Activated CD8-positive, alpha-beta memory T cell treated with anti-CD3 and anti-CD28 coated beads, Interleukin-2, amount 50 U/mL, for 48 hours (primary cell): ENCODE data around the gene SLC10A6.
"Not testable (repeated sequence)": the region's sequence is repeated elsewhere in the genome, so short reads cannot be mapped to it uniquely, and the experiment has no call there.

Source experiments
- DNase-seq: peaks from one replicate; pipeline ENCODE4 v3.0.0-alpha.2; 2020

Gene SLC10A6, protein sequence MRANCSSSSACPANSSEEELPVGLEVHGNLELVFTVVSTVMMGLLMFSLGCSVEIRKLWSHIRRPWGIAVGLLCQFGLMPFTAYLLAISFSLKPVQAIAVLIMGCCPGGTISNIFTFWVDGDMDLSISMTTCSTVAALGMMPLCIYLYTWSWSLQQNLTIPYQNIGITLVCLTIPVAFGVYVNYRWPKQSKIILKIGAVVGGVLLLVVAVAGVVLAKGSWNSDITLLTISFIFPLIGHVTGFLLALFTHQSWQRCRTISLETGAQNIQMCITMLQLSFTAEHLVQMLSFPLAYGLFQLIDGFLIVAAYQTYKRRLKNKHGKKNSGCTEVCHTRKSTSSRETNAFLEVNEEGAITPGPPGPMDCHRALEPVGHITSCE

DNA sequence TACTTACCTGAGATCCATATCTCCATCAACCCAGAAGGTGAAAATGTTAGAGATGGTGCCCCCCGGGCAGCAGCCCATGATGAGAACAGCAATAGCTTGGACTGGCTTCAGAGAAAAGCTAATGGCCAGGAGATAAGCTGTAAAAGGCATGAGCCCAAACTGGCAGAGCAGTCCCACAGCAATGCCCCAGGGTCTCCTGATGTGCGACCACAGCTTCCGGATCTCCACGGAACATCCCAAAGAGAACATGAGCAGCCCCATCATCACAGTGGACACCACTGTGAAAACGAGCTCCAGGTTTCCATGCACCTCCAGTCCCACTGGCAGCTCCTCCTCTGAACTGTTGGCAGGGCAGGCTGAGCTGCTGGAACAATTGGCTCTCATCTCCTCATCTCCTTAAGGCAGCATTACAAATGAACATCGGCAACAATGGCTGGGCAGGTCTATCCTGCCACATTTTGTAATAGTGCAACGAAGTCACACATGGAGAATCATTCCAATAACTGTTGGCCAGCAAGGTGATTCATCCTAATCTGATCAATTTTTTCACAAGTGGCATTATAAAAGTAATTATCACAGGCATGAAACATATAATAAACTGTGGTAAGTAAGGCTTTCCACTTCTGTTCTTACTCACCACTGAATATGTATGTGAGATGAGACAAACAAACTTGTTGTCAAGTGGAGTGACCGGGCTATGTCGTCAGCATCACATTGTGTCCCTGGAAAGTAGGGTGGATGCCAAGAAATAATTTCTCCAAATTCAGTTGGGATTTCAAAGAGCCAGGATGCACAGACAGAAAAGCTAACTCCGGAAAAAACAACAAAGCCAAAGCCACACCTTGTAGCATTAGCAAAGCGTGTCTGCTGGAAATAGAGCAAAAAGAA, at the start of gene SLC10A6:
TSS of gene SLC10A6 (minus strand) at position 653 of the 888 bp plus-strand sequence. CDS start at position 384, 269 bp downstream.
- no peak for DNase-seq

DNA sequence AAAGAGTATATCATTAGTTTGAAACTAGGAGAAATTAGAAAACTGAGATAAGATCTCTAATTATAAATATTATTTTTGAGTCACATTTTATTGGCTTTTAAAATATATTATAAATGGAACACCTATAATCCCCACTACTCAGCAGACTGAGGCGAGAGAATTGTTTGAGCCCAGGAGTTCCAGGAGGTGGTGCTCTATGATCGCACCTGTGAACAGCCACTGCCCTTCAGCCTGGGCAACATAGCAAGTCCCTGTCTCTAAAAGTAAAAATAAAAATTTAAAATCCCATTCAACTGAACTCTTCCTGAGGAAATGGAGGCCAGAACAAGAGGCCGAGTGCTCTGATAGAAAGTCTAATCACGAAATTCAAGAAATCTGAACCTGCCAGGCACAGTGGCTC, 49.4 kb upstream of the SLC10A6 start:
- no peak for DNase-seq

DNA sequence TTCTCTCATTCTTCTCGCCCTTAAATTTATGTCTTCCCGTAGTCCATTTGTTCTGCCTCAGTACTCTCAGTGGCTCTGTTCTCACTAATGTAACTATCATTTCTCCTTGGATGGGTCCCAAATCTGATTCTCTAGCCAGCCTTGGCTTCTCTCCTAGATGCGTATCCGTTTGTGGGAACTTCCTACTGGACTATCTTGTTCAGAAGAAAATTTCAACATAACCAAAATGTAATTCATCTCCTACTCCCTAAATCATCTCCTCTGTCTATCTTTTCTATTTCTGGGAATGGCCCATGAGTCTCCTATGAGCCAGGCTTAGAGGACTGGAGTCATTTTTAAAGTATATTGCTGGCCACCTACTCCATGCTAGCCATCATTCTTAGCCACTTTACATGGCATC, 47.4 kb upstream of the SLC10A6 start:
- no peak for DNase-seq

DNA sequence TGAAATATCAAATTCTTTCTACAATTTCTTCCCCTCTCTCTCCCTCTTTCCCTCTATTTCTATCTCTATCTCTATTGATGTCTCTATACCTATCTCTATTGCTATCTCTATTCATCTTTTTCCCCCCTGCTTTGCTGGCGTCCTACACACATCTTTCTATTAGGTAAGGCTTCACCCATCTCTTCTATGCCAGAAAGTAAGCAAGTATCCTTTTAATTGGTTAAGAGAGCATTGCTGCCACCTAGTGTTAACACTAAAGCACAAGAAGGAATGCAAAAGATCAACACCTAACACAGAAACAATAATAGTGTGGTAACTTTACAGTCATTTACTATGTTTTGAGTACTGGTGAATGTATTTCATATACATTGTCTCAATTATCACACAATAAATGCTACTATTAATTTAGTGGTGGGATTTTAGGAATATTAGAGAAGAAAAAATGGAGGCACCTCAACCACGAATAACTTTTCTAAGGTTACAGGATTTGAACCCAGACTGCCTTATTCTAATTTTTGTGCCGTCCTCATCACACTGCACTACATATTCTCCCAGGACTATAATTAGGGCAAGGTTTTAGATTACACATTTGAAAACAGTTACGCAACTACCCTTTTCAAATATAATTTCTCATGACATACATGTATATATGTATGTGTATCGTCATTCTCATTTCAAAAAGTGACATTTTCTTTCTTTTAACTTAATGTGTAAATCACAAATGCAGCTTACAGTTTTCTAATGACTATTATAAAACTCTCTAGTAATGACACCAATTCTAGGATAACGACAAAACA, 46.7 kb upstream of the SLC10A6 start:
- DNase-seq, result no peak

DNA sequence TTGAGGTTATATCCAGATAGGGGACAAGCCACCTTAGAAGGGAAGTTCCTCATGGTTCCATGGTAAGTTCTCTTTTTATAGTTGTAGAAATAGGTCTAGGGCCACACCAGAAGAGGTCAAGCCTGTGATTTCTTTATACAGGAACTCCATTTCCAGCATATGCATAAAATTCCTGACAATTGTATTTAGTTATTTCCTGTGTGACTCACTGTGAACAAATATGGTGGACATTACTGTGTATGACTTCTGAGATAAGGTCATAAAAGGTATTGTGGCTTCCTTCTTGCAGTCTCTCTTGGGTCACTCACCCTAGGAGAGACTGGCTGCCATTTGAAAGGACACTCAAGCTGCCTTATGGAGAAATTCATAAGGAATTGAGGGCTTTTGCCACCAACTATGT, 45.3 kb upstream of the SLC10A6 start:
- no peak for DNase-seq

DNA sequence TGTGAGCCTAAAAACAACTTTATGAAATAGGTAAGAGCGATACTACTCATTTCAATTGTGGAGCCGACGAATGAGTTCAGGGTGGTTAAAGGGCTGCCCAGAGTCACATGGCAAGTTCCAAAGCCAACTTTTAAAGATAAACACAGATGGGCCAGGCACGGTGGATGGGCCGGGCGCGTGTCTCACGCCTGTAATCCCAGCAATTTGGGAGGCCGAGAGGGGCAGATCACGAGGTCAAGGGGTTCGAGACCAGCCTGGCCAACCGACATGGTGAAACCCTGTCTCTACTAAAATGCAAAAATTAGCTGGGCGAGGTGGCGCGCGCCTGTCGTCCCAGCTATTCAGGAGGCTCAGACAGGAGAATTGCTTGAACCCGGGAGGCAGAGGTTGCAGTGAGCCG, 44.0 kb upstream of the SLC10A6 start:
- no peak for DNase-seq

DNA sequence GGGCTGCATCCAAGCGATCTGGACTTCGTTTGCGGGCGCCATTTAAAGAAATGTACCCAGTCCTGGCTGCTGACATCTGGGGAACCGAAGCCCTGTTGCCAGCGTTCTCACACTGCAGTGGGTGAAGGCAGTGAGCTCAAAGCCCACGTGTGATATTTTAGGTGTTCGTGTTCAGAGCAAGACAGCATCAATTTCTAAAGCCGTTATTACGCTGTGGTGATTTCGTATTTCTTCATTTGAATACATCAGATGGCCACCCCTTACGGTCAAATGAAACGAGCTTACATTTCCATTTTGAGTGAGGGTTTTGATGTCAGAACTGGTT, 43.4 kb upstream of the SLC10A6 start:
- no peak for DNase-seq

DNA sequence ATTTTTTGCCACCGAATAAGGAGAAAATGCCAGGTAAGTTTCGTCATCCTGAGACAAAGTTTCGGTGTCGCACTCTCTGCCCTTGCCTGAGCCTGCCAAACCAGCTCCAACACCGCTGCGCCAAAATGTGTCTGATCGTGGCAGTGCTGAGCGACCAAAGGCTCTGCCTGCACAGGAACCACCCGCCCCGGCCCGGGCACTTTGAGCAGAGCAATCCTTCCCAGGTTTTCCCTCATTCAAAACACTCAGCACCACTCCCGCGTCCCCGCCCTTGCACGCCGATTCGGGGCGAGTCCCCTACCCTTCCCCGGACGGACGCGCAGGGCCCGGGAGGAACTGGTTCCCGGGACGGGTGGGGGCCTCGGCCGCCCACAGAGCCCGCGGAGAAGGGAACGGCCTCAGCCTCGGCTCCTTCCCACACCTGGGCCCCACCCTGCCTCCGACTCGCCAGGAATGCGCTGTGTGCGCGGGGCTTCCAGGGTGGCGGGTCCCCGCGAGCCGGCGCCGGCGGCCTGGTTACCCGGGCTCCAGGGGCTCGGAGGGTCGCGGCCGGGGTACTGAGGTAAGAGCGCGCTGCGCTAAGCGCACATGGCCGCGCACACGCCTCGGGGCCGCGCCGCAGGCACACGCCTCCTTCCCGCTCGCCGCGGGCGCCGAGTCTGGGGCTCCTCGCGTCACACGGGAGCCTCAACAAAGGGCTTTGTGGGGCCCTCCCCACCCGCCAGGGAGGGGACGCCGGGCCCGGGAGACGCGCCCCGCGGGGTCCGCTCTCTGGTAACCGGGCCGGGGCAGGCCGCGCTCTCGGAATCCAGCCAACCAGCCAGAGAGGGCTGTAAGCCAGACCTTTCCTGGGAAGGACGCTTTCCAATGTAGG, 42.8 kb upstream of the SLC10A6 start, which contains the start of gene C4orf36:
TSS of gene C4orf36 (minus strand) at position 661 of the 874 bp plus-strand sequence. CDS start 902 bp downstream, outside the sequence.
- peak; percentile 69 for DNase-seq

DNA sequence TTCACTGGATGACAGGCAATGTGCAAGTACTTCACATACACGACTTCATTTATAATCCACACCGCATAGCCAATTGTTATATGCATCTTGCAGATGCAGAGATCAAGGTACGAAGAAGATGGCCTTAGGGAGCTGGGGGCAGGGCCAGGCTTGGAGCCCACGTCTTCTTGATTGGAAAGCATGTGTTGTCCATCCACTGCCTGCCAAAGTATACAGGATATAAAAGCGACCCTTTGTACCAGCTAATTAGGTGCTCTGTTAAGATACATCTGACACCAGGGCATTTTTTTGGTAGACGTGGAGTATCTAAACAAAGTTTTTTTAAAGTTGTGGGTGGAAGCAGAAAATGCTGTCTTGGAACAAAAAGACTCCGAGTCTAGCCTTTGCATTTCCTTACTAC, 41.6 kb upstream of the SLC10A6 start:
- no peak for DNase-seq

DNA sequence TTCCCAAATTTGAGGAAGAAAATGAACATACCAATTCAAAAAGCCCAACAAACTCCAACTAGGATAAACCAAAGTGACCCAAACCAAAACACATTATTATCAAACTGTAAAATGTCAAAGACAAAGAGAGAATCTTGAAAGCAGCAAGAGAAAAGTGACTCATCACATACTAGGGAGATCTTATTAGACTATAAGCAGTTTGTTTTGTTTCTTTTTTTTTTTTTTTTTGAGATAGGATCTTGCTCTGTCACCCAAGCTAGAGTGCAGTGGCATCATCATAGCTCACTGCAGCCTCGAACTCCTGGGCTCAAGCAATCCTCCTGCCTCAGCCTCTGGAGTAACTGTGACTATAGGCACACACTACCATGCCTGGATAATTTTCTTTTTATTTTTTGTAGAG, 30.5 kb upstream of the SLC10A6 start:
- DNase-seq, result no peak

DNA sequence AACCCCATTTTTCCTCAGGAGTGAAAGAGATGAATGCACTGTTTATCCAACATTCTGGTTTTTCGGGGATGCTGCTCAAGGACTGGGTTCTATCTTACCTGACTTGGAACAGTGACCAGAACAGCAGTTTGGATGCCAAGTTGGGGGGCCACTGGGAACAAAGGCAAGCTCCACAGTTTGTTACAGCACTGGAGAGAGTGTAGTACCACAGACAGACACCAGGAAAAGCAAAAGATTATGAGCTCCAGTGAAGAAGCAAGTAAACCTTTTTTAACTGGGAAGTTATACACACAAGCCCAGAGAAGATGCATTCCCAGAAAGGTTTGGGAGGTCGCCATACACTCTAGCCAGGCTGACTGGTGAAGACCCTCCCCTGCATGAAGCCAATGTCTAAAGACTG, 29.5 kb upstream of the SLC10A6 start:
- DNase-seq, result no peak

DNA sequence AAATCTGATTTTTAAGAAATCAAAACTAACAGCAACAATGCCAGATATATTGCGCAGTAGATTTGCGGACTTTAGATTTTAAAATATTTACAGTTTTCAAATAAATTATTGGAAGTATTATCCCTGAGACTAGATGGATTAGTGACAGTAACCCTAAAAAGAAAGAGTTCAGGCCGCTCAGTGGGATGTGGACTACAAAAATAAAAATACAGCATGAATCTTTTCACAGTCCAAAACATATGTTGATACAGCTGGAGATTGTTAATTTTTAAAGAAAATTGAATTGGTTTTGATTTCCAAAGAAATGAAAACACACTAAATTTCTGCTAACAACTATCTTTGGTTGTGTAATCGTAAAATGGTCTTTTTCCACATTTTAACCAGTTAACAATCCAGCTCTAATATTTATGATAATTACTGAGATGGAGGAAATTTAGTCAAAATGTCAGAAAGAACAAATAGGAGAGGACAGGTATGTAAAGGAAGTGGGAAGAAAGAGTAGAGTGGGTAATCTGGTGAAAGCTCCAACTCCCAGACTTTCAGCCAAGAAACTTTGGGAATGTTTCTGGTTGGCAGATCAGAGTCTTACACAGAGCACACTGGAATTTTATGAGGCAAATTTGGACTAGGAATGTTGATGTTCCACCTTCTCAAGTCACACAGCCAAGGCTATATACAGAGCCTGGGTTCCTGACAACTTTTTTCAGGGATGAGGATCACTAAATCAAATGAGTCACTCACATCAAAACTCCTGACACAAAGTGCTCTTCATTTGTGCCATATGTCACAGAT, 27.9 kb upstream of the SLC10A6 start:
- no peak for DNase-seq

DNA sequence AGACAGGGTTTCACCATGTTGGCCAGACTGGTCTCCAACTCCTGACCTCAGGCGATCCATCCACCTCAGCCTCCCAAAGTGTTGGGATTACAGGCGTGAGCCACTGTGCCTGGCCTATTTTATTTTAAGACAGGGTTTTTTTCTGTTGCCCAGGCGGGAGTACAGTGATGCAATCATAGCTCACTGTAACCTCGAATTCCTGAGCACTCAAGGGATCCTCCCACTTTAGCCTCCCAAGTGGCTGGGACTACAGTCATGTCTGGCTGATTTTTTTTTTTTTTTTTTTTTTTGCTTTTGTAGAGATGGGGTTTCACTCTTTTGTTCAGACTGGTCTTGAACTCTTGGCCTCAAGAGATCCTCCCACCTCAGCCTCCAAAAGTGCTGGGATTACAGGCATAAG, 26.3 kb upstream of the SLC10A6 start:
- not testable (repeated sequence) for DNase-seq

DNA sequence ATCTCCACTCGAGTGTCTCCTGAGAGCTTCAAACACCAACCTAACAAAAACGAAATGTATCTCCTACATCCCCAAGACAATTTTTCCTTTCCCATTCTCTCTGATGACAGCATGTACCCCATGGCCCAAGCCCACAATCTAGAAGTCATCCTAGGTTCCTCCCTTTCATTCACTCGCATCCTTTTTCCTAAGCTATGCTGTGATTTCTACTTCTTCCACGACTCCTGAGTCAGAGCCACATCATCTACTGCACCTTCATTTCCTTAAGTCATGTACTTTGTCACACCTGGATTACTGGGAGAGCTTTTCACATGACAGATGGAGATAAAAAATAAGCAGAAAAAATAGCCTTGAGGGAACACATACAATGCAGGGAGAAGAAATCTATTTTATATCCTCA, 23.0 kb upstream of the SLC10A6 start:
- DNase-seq, result no peak

DNA sequence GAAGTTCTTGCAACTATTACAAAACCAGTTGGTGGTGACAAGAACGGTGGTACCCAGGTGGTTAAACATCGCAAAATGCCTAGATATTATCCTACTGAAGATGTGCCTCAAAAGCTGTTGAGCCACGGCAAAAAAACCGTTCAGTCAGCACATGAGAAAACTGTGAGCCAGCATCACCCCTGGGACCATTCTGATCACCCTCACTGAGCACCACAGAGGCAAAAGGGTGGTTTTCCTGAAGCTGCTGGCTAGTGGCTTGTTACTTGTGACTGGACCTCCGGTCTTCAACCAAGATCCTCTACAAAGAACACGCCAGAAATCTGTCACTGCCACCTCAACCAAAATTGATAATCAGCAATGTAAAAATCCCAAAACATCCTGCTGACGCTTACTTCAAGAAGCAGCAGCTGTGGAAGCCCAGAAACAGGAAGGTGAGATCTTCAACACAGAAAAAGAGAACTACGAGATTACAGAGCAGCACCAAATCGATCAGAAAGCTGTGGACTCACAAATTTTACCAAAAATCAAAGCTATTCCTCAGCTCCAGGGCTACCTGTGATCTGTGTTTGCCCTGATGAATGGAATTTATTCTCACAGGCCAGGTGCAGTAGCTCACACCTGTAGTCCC, 21.4 kb upstream of the SLC10A6 start:
- DNase-seq, result no peak

DNA sequence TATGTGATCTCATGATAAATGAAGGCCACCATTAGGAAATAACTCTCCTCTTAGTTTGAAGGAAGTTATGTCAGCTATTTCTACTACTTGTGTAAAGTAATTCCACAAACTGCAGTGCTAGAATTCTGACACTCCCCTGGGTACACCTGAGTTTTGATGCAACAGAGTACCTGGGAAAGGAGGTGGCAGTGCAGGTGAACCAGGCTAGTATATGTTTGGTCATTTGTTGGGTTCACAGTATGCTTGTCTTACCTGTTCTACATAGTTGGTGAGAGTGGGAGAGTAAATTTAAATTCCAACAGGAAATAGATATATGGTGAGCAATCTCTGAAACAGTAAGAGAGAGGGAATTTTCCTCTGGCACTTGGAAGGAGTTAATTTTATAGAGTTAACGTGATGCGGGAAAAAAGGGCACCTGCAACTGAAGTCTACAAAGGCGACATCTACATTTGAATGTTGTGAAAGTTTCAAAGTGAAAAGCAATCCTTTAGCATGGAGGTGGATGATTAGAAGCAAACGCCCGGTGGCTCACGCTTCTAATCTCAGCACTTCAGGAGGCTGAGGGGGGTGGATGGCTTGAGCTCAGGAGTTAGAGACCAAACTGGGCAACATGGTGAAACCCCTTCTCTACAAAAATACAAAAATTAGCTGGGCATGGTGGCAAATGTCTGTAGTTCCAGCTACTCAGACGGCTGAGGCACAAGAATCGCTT, 8.3 kb upstream of the SLC10A6 start:
- DNase-seq, result no peak

DNA sequence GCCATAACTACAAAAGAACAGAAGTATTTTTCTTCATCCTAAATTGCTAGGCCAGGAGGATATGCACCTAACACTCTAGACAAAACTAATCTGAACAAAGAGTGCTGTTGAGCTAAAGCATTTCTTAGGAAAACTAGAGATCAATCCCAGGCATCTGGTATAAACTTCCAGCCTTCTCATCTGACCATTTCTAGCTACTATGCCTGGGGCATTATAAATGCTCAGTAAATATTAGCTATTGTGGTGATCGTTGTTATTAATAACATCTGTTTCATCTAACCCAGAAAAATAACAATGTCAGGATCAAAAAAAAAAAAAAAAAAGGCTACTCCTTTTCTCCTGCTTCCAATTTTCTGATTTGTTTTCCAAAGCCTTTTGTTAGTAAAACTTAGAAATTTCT, 7.7 kb upstream of the SLC10A6 start:
- DNase-seq, result no peak

DNA sequence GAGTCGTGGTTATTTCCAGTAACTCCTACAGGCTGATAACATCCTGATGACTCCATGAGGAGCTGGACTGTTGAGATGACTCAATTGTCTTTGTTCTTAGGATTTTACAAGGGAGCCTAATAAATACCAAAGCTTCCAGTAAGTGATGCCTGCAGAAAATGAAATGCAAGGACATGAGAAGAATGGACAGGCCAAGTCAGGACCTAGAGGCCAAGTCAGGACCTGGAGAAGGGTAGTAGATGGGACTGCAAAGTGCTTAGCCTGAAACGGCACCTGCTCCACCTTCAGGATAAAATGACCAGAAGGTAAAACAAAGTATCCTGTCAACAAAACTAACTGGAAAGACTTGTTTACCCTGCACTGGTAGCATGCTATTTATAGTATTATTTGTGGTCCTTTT, 6.4 kb upstream of the SLC10A6 start:
- DNase-seq, result no peak

DNA sequence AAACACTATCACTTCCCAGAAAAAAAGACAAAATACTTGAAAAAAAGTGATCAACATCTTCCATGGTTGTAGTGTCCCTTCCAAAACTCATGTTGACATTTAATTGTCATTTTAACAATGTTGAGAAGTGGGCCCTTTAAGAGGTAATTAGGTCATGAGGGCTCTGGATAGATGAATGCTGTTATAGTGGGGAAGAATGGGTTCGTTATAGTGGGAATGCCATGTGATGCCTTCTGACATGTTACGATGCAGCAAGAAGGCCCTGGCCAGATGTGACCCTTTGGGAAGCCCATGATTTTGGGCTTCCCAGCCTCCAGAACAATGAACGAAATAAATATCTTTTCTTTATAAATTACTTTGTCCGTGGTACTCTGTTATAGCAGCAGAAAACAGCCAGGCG, 4.0 kb upstream of the SLC10A6 start:
- DNase-seq, result no peak

DNA sequence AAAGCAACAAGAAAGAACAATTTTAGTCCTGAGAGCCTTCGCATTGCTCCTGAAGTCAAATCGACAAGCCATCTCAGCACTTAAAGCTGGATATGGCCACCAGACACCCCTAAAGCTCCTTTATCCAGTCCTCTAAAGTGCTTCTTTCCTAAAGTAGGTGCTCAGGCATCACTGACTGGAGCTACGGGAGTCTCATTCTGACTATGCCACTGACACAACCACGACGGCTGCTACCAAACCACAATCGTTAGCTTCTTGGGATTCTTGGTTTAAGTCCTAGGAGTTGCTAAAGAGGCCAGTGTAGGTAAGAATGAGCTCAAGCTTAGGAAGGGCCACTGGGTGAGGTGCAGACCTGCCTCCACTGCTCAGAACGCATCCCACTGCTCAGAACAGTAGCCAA, 1.0 kb downstream of the SLC10A6 start:
- DNase-seq, result no peak
